RWPE1 (cell line): ENCODE results near the gene ATP12A.

Experiments used
- CTCF ChIA-PET: fragments of 350-600 bp; sonication (Branson Sonifier 250); formaldehyde crosslinking; extraction: SDS; loops from one replicate; lab custom pipeline; 2021; lab: Yijun Ruan, JAX
- POLR2A ChIA-PET: fragments of 400-600 bp; formaldehyde crosslinking; extraction: SDS; loops from one replicate; lab custom pipeline; 2020; ENCODE audit warnings: antibody characterized with exemption; ENCODE audit not compliant: low non-redundant PET; lab: Yijun Ruan, JAX
- DNase-seq: peaks from one replicate; pipeline ENCODE4 v3.0.0; 2012; ENCODE audit warnings: low spot score
- H3K27ac ChIP-seq: fragments of 450-650 bp; 2 replicates; pipeline ENCODE4 v1.5.1; 2017
- TF ChIP-seq, protein P1 (sequence below): fragments of 450-650 bp; conservative IDR thresholded peaks from 2 replicates; pipeline ENCODE4 v1.5.1; 2017; ENCODE audit warnings: low read depth, mild to moderate bottlenecking

ATP12A gene

DNA sequence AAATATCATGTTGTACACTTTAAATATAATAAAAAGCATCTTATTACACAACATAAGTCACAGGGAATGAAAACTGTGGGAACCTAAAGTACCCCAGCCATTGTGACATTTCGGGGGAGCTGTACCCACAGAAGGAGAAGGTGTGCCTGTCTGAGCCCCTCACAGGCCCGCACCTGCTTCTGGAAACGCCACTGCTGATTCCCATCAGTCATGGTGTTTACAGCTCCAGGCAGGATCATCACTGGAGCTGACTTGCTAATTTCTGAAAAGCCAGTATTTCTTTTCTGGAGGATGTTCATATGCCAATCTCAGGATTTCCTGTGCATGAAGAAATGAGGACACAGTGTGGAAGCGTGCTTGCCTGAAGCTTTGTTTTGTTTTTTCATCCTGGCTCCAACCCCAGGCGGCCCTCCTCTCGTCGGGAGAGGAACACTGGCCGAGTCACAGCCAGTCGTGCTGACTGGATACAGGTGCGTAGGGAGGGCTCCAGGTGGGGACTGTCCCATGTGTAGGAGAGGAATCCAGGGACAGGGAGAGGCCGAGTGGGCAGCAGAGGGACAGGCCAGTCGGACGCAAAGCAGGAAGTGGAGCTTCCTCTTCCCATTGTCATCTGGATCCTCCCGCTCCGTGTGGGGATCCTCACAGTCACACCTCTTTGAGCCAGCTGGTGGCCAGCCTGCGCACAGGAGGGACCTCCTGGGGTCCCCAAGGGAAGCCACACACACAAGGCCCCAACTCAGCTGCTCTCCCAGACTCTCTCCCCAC lies 4.2 kb upstream of the ATP12A start:
- ChIA-PET POLR2A (no interaction called here), CTCF (no interaction called here)
- DNase-seq: no peak
- TF ChIP-seq, protein P1, sequence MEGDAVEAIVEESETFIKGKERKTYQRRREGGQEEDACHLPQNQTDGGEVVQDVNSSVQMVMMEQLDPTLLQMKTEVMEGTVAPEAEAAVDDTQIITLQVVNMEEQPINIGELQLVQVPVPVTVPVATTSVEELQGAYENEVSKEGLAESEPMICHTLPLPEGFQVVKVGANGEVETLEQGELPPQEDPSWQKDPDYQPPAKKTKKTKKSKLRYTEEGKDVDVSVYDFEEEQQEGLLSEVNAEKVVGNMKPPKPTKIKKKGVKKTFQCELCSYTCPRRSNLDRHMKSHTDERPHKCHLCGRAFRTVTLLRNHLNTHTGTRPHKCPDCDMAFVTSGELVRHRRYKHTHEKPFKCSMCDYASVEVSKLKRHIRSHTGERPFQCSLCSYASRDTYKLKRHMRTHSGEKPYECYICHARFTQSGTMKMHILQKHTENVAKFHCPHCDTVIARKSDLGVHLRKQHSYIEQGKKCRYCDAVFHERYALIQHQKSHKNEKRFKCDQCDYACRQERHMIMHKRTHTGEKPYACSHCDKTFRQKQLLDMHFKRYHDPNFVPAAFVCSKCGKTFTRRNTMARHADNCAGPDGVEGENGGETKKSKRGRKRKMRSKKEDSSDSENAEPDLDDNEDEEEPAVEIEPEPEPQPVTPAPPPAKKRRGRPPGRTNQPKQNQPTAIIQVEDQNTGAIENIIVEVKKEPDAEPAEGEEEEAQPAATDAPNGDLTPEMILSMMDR: no peak
- H3K27ac ChIP-seq: no peak overlapping the region

DNA sequence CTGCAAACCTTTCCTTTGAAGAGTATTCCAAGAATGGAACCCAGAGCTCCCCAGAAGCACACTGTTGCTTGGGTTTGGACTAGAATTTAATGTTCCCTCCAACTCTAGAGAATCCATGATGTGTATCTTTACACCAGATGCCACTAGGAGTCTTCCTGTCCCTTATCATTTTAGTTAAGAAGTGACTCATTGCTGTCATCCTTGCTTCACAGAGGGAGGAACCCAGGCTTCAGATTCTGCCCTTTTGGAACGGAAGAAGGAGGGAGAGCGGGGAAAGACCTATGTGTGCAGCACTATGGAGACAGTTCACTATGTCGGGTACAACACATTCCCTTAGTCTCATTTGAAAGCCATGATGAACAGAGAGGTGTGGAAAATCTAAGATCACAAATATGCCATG lies 2.1 kb upstream of the ATP12A start:
- CTCF ChIA-PET: interaction anchor here (0.5 kb wide), 1 partner anchor 325 kb away, joined by 3 read pairs; no protein-coding TSS in a partner anchor
- DNase-seq: no peak
- POLR2A ChIA-PET: no interaction called here
- H3K27ac ChIP-seq: no peak overlapping the region
- TF ChIP-seq, protein P1: no peak

GRCh38 chr13:24679686-24680085 lies 522 bp upstream of the ATP12A start:
- DNase-seq: no peak
- ChIA-PET CTCF (interaction anchor here (0.7 to 1.8 kb wide), 2 partner anchors 8 to 9 kb away, joined by 3 to 6 read pairs; no protein-coding TSS in a partner anchor), POLR2A (no interaction called here)
- TF ChIP-seq, protein P1: no peak
- no peak overlapping the region for H3K27ac ChIP-seq

GRCh38 chr13:24680921-24681604 lies 855 bp downstream of the ATP12A start:
- TF ChIP-seq, protein P1: no peak
- ChIA-PET CTCF (interaction anchor here (1.8 kb wide), 1 partner anchor 9 kb away, joined by 6 read pairs; no protein-coding TSS in a partner anchor), POLR2A (no interaction called here)
- H3K27ac ChIP-seq: no peak overlapping the region
- no peak for DNase-seq

- ChIA-PET POLR2A (no interaction called here), CTCF (interaction anchor here (1.3 kb wide), 1 partner anchor 12 kb away, joined by 3 read pairs; no protein-coding TSS in a partner anchor)
- TF ChIP-seq, protein P1: no peak
- DNase-seq: no peak
- H3K27ac ChIP-seq: no peak overlapping the region
These were observed 1.7 kb downstream of the ATP12A start for GRCh38 chr13:24681930-24682329.

GRCh38 chr13:24682353-24682752 lies 2.1 kb downstream of the ATP12A start:
- DNase-seq: no peak
- TF ChIP-seq, protein P1: no peak
- H3K27ac ChIP-seq: no peak overlapping the region
- CTCF ChIA-PET: interaction anchor here (1.3 kb wide), 1 partner anchor 12 kb away, joined by 3 read pairs; no protein-coding TSS in a partner anchor
- POLR2A ChIA-PET: no interaction called here
